ACC112 (cell line): Measurements from ENCODE around the gene AP1G1.

Experiments used
- H2AFZ ChIP-seq: fragments of 200-600 bp; sonication (generic); one replicate; pipeline ENCODE4 v1.6.0; 2017; ENCODE audit warnings: antibody characterized with exemption, low read length; ENCODE audit not compliant: unreplicated experiment
- H3K27ac ChIP-seq: fragments of 200-600 bp; sonication (generic); 2 replicates; pipeline ENCODE4 v1.5.1; 2014; ENCODE audit warnings: low read depth, mild to moderate bottlenecking, antibody characterized with exemption, low read length, moderate library complexity
- H3K27me3 ChIP-seq: fragments of 200-600 bp; sonication (generic); 2 replicates; pipeline ENCODE4 v1.6.1; 2014; ENCODE audit warnings: mild to moderate bottlenecking, antibody characterized with exemption, low read length, moderate library complexity, mixed read lengths; ENCODE audit not compliant: insufficient read depth
- H3K36me3 ChIP-seq: fragments of 200-600 bp; sonication (generic); 2 replicates; pipeline ENCODE4 v1.6.1; 2016; ENCODE audit warnings: mild to moderate bottlenecking, antibody characterized with exemption, low read length, moderate library complexity, mixed read lengths; ENCODE audit not compliant: insufficient read depth
- H3K4me1 ChIP-seq: fragments of 200-600 bp; sonication (generic); one replicate; pipeline ENCODE4 v1.6.1; 2016; ENCODE audit warnings: low read length, mixed read lengths; ENCODE audit not compliant: insufficient read depth, unreplicated experiment, control insufficient read depth
- H3K4me3 ChIP-seq: fragments of 200-600 bp; sonication (generic); 2 replicates; pipeline ENCODE4 v1.5.1; 2014; ENCODE audit warnings: mild to moderate bottlenecking, low read depth, low read length
- H3K79me2 ChIP-seq: fragments of 200-600 bp; sonication (generic); one replicate; pipeline ENCODE4 v1.6.0; 2016; ENCODE audit warnings: low read length; ENCODE audit not compliant: control insufficient read depth, unreplicated experiment, insufficient read depth

Gene AP1G1

GRCh38 chr16:71726476-71727315 lies 81.9 kb downstream of the AP1G1 start:
- Histone ChIP-seq H3K27ac (no peak overlapping the region), H3K36me3 (peaks cover 6% of the 10 kb centered on the region), H3K79me2 (peaks cover 11% of the 10 kb centered on the region), H3K4me3 (no peak overlapping the region), H2AFZ (no peak overlapping the region), H3K27me3 (no peaks in the 10 kb centered on the region), H3K4me1 (peaks cover 8% of the 10 kb centered on the region)

GRCh38 chr16:71724320-71724751 lies 84.3 kb downstream of the AP1G1 start, which contains the start of gene PHLPP2:
Gene PHLPP2 (minus strand): TSS chr16:71724701. CDS start chr16:71714795, 9,906 bp downstream.
- Histone ChIP-seq H3K36me3 (no peaks in the 10 kb centered on the region), H2AFZ (peak within 1 kb of the TSS; percentile 91), H3K27me3 (no peaks in the 10 kb centered on the region), H3K27ac (peak within 1 kb of the TSS; percentile 31; the same call in 1 of the 2 replicates), H3K4me1 (peaks cover 9% of the 10 kb centered on the region), H3K79me2 (peaks cover 28% of the 10 kb centered on the region), H3K4me3 (peak within 1 kb of the TSS; percentile 78)

GRCh38 chr16:71723537-71724319 lies 84.9 kb downstream of the AP1G1 start:
- H3K36me3 ChIP-seq = no peaks in the 10 kb centered on the region
- H2AFZ ChIP-seq = peak overlapping the region; percentile 91
- peaks cover 9% of the 10 kb centered on the region for H3K4me1 ChIP-seq
- peaks cover 34% of the 10 kb centered on the region for H3K79me2 ChIP-seq
- H3K27me3 ChIP-seq = no peaks in the 10 kb centered on the region
- H3K27ac ChIP-seq = peak overlapping the region; percentile 31; the same call in 1 of the 2 replicates
- peak overlapping the region; percentile 78 for H3K4me3 ChIP-seq

- peaks cover 9% of the 10 kb centered on the region for H3K4me1 ChIP-seq
- H2AFZ ChIP-seq = peak overlapping the region; percentile 90
- H3K27ac ChIP-seq = peak overlapping the region; percentile 31; the same call in 1 of the 2 replicates
- H3K79me2 ChIP-seq = peaks cover 37% of the 10 kb centered on the region
- H3K4me3 ChIP-seq = peak overlapping the region; percentile 78
- no peaks in the 10 kb centered on the region for H3K36me3 ChIP-seq
- no peaks in the 10 kb centered on the region for H3K27me3 ChIP-seq
These were observed 85.7 kb downstream of the AP1G1 start for GRCh38 chr16:71722801-71723536.

- H2AFZ ChIP-seq = no peak overlapping the region
- peaks cover 53% of the 10 kb centered on the region for H3K79me2 ChIP-seq
- H3K27ac ChIP-seq = no peak overlapping the region
- no peaks in the 10 kb centered on the region for H3K27me3 ChIP-seq
- H3K36me3 ChIP-seq = no peaks in the 10 kb centered on the region
- H3K4me1 ChIP-seq = peaks cover 9% of the 10 kb centered on the region
- H3K4me3 ChIP-seq = no peak overlapping the region
These were observed 87.4 kb downstream of the AP1G1 start for GRCh38 chr16:71721066-71721740.

GRCh38 chr16:71712501-71712900 lies 96.1 kb downstream of the AP1G1 start:
- H3K4me3 ChIP-seq = no peak overlapping the region
- no peak overlapping the region for H3K27ac ChIP-seq
- H3K79me2 ChIP-seq = peaks cover 43% of the 10 kb centered on the region
- no peaks in the 10 kb centered on the region for H3K27me3 ChIP-seq
- H3K4me1 ChIP-seq = peaks cover 33% of the 10 kb centered on the region
- 0 out of 2 replicates have a peak, but pooled peaks cover 4% of the 10 kb centered on the region for H3K36me3 ChIP-seq
- H2AFZ ChIP-seq = no peak overlapping the region

GRCh38 chr16:71711789-71712188 lies 96.8 kb downstream of the AP1G1 start:
- Histone ChIP-seq H2AFZ (no peak overlapping the region), H3K79me2 (peaks cover 42% of the 10 kb centered on the region), H3K27me3 (no peaks in the 10 kb centered on the region), H3K27ac (no peak overlapping the region), H3K36me3 (0 out of 2 replicates have a peak, but pooled peaks cover 4% of the 10 kb centered on the region), H3K4me3 (no peak overlapping the region), H3K4me1 (peaks cover 37% of the 10 kb centered on the region)

GRCh38 chr16:71709229-71709781 lies 99.3 kb downstream of the AP1G1 start:
- peak overlapping the region; percentile 85 for H3K27ac ChIP-seq
- H3K4me3 ChIP-seq = peak overlapping the region; percentile 62
- H3K79me2 ChIP-seq = peaks cover 47% of the 10 kb centered on the region
- peaks cover 37% of the 10 kb centered on the region for H3K4me1 ChIP-seq
- H3K27me3 ChIP-seq = no peaks in the 10 kb centered on the region
- H2AFZ ChIP-seq = peak overlapping the region; percentile 14
- H3K36me3 ChIP-seq = no peaks in the 10 kb centered on the region

- Histone ChIP-seq H3K79me2 (peaks cover 46% of the 10 kb centered on the region), H3K4me1 (peaks cover 37% of the 10 kb centered on the region), H2AFZ (no peak overlapping the region), H3K27me3 (no peaks in the 10 kb centered on the region), H3K27ac (peak overlapping the region; percentile 85), H3K36me3 (no peaks in the 10 kb centered on the region), H3K4me3 (no peak overlapping the region)
These were observed 99.9 kb downstream of the AP1G1 start for GRCh38 chr16:71708696-71709095.
